ENCODE results near the gene FYB1.

FYB1 gene

GRCh38 chr5:39059064-39059463 is 160.3 kb downstream of the FYB1 start:
- H3K27me3 ChIP-seq (ENCODE audit: insufficient read depth, poor library complexity, severe bottlenecking), result no peaks in the 10 kb centered on the region
- H3K4me3 ChIP-seq (replicated peaks; ENCODE audit: insufficient read depth, low read length), result no peak overlapping the region
- TF ChIP-seq POLR2AphosphoS5 (IDR thresholded peaks at IDR 0.05; ENCODE audit: low read depth) (no peak), SPI1 (IDR thresholded peaks at IDR 0.05; ENCODE audit: borderline replicate concordance, low read depth) (no peak), GABPA (IDR thresholded peaks at IDR 0.05; ENCODE audit: low read depth) (no peak), REST (IDR thresholded peaks at IDR 0.05; ENCODE audit: insufficient replicate concordance, low read depth) (no peak), CTCF (IDR thresholded peaks at IDR 0.05; ENCODE audit: insufficient read depth, low read length) (no peak)
- H3K27ac ChIP-seq (replicated peaks), result no peak overlapping the region
- DNase-seq (ENCODE audit: low read depth in 1 of 2, low spot score in 1 of 2), result no peak

GRCh38 chr5:39058178-39058921 is 161.0 kb downstream of the FYB1 start:
- no peak for TF ChIP-seq REST (IDR thresholded peaks at IDR 0.05; ENCODE audit: insufficient replicate concordance, low read depth)
- TF ChIP-seq GABPA (IDR thresholded peaks at IDR 0.05; ENCODE audit: low read depth), result no peak
- no peak for TF ChIP-seq CTCF (IDR thresholded peaks at IDR 0.05; ENCODE audit: insufficient read depth, low read length)
- no peak for TF ChIP-seq SPI1 (IDR thresholded peaks at IDR 0.05; ENCODE audit: borderline replicate concordance, low read depth)
- TF ChIP-seq POLR2AphosphoS5 (IDR thresholded peaks at IDR 0.05; ENCODE audit: low read depth), result no peak
- Histone ChIP-seq H3K4me3 (replicated peaks; ENCODE audit: insufficient read depth, low read length) (no peak overlapping the region), H3K27ac (replicated peaks) (no peak overlapping the region), H3K27me3 (ENCODE audit: insufficient read depth, poor library complexity, severe bottlenecking) (no peaks in the 10 kb centered on the region)
- DNase-seq (ENCODE audit: low read depth in 1 of 2, low spot score in 1 of 2), result no peak

GRCh38 chr5:39057734-39058133 is 161.6 kb downstream of the FYB1 start:
- TF ChIP-seq SPI1 (IDR thresholded peaks at IDR 0.05; ENCODE audit: borderline replicate concordance, low read depth) (no peak), POLR2AphosphoS5 (IDR thresholded peaks at IDR 0.05; ENCODE audit: low read depth) (no peak), CTCF (IDR thresholded peaks at IDR 0.05; ENCODE audit: insufficient read depth, low read length) (no peak), GABPA (IDR thresholded peaks at IDR 0.05; ENCODE audit: low read depth) (no peak), REST (IDR thresholded peaks at IDR 0.05; ENCODE audit: insufficient replicate concordance, low read depth) (no peak)
- DNase-seq (ENCODE audit: low read depth in 1 of 2, low spot score in 1 of 2), result no peak
- Histone ChIP-seq H3K27me3 (ENCODE audit: insufficient read depth, poor library complexity, severe bottlenecking) (no peaks in the 10 kb centered on the region), H3K4me3 (replicated peaks; ENCODE audit: insufficient read depth, low read length) (no peak overlapping the region), H3K27ac (replicated peaks) (no peak overlapping the region)

Measured in HL-60 (cell line).